H1 (cell line): ENCODE results near the gene NUPR1. TPM values are rescaled to one million over a fixed set of nuclear protein-coding genes. Genes with fewer than 3 reads are reported as not detected.

Experiments
- CTCF ChIA-PET: fragments of 300-600 bp; sonication (Branson Sonifier 250); formaldehyde crosslinking; loops from one replicate; lab custom pipeline; 2021; ENCODE audit not compliant: partially characterized antibody; lab: Charles Lee
- POLR2A ChIA-PET: fragments of 300-600 bp; sonication (Branson Sonifier 250); formaldehyde crosslinking; loops from one replicate; lab custom pipeline; 2021; ENCODE audit warnings: inconsistent platforms; ENCODE audit not compliant: partially characterized antibody; lab: Charles Lee
- DNase-seq, 2 experiments: peaks; one replicate each; pipeline versions ENCODE4 v3.0.0 to v3.0.0-alpha.2; 2010 to 2022; ENCODE audit warnings: low spot score in 2 of 2, low read depth in 1 of 2, mixed read lengths in 1 of 2
- FAIRE-seq: peaks from 2 replicates; lab custom pipeline; 2011; peaks lifted over from hg19 to GRCh38; lab: Jason Lieb, UNC
- H2AFZ ChIP-seq: 2 replicates; pipeline ENCODE4 v1.8.1; 2012; ENCODE audit warnings: low read length, inconsistent platforms
- H2AK5ac ChIP-seq: 2 replicates; pipeline ENCODE4 v1.6.1; 2013; ENCODE audit warnings: low read depth, low read length
- H2BK120ac ChIP-seq: replicated peaks from 2 replicates; pipeline ENCODE3; 2013; ENCODE audit warnings: low read depth, low read length, inconsistent platforms
- H2BK12ac ChIP-seq: 2 replicates; pipeline ENCODE4 v1.6.1; 2013; ENCODE audit warnings: low read depth, low read length
- H2BK15ac ChIP-seq: 2 replicates; pipeline ENCODE4 v1.6.1; 2013; ENCODE audit warnings: low read length
- H2BK20ac ChIP-seq: 2 replicates; pipeline ENCODE4 v1.6.1; 2013; ENCODE audit warnings: low read length
- H2BK5ac ChIP-seq: 2 replicates; pipeline ENCODE4 v1.6.1; 2013; ENCODE audit warnings: low read depth, low read length
- H3K14ac ChIP-seq: 2 replicates; pipeline ENCODE4 v1.6.1; 2013; ENCODE audit warnings: inconsistent platforms; ENCODE audit not compliant: insufficient read length
- H3K18ac ChIP-seq: 2 replicates; pipeline ENCODE4 v1.6.1; 2013; ENCODE audit warnings: low read length; ENCODE audit errors: extremely low read depth
- H3K23ac ChIP-seq: 2 replicates; pipeline ENCODE4 v1.6.1; 2013; ENCODE audit warnings: inconsistent platforms; ENCODE audit not compliant: insufficient read length
- H3K23me2 ChIP-seq: 2 replicates; pipeline ENCODE4 v1.6.1; 2013; ENCODE audit warnings: low read depth, low read length
- H3K27ac ChIP-seq: 2 replicates; pipeline ENCODE4 v1.6.1; 2011; ENCODE audit warnings: low read depth, low read length, inconsistent platforms
- H3K27me3 ChIP-seq, 4 experiments: replicated peaks in 1 of 4; 1 replicate in 1 of 4; 2 replicates in 3 of 4; pipeline versions ENCODE4 v1.6.1 to v1.8.1; 2011 to 2013; ENCODE audit warnings: low read length in 3 of 4, mild to moderate bottlenecking in 3 of 4, inconsistent platforms in 2 of 4, mixed read lengths in 2 of 4, moderate library complexity in 1 of 4; ENCODE audit not compliant: control insufficient read depth in 3 of 4, insufficient read depth in 3 of 4; ENCODE audit errors: extremely low read depth in 1 of 4
- H3K36me3 ChIP-seq, 4 experiments: 2 replicates each; pipeline versions ENCODE4 v1.6.1 to v1.8.1; 2011 to 2013; ENCODE audit warnings: mild to moderate bottlenecking in 4 of 4, low read length in 3 of 4, moderate library complexity in 2 of 4, control low read depth in 1 of 4, inconsistent platforms in 1 of 4; ENCODE audit not compliant: insufficient read depth in 4 of 4, control insufficient read depth in 2 of 4
- H3K4ac ChIP-seq: replicated peaks from 2 replicates; pipeline ENCODE3; 2013; ENCODE audit warnings: low read length, low read depth, mixed read lengths, inconsistent platforms; ENCODE audit not compliant: insufficient read length
- H3K4me1 ChIP-seq, 4 experiments: replicated peaks in 1 of 4; 1 replicate in 1 of 4; 2 replicates in 3 of 4; pipeline versions ENCODE4 v1.6.1 to v1.8.1; 2011 to 2013; ENCODE audit warnings: low read length in 3 of 4, inconsistent platforms in 2 of 4, mixed read lengths in 1 of 4; ENCODE audit not compliant: insufficient read depth in 4 of 4, control insufficient read depth in 3 of 4
- H3K4me2 ChIP-seq, 2 experiments: 2 replicates each; pipeline versions ENCODE4 v1.6.1 to v1.8.1; 2011 to 2013; ENCODE audit warnings: low read depth in 2 of 2, low read length in 2 of 2, control low read depth in 1 of 2, inconsistent platforms in 1 of 2, mild to moderate bottlenecking in 1 of 2; ENCODE audit not compliant: insufficient read depth in 1 of 2
- H3K4me3 ChIP-seq, 4 experiments: fragments of 200-600, 300-600 bp in 1 of 4; sonication (generic), shearing (Covaris generic), sonication (Bioruptor Twin) in 1 of 4; 2 replicates each; pipeline versions ENCODE4 v1.5.1 to v1.8.1; 2011 to 2016; ENCODE audit warnings: low read length in 4 of 4, low read depth in 3 of 4, control low read depth in 2 of 4, inconsistent platforms in 2 of 4, mild to moderate bottlenecking in 2 of 4, mixed read lengths in 1 of 4, moderate library complexity in 1 of 4; ENCODE audit not compliant: insufficient read depth in 2 of 4; ENCODE audit errors: extremely low read depth in 1 of 4
- H3K56ac ChIP-seq: replicated peaks from 2 replicates; pipeline ENCODE3; 2013; ENCODE audit warnings: low read depth, mild to moderate bottlenecking, mixed read lengths, low read length, inconsistent platforms; ENCODE audit not compliant: insufficient read length
- H3K79me1 ChIP-seq: 2 replicates; pipeline ENCODE4 v1.6.1; 2013; ENCODE audit warnings: low read depth, low read length, control low read depth
- H3K79me2 ChIP-seq, 2 experiments: 2 replicates each; pipeline versions ENCODE4 v1.6.1 to v1.8.1; 2012 to 2013; ENCODE audit warnings: low read length in 2 of 2, mild to moderate bottlenecking in 2 of 2, inconsistent platforms in 1 of 2; ENCODE audit not compliant: insufficient read depth in 2 of 2, control insufficient read depth in 1 of 2
- H3K9ac ChIP-seq, 4 experiments: replicated peaks in 1 of 4; 1 replicate in 1 of 4; 2 replicates in 3 of 4; pipeline versions ENCODE4 v1.6.1 to v1.8.1; 2011 to 2013; ENCODE audit warnings: low read depth in 3 of 4, low read length in 3 of 4, control low read depth in 2 of 4, mild to moderate bottlenecking in 2 of 4, moderate library complexity in 2 of 4, inconsistent platforms in 1 of 4; ENCODE audit errors: extremely low read depth in 1 of 4
- H3K9me3 ChIP-seq, 2 experiments: 2 replicates each; pipeline versions ENCODE4 v1.6.1 to v1.8.1; 2012 to 2013; ENCODE audit warnings: mild to moderate bottlenecking in 2 of 2, moderate library complexity in 2 of 2, control low read depth in 1 of 2, inconsistent platforms in 1 of 2, low read depth in 1 of 2, low read length in 1 of 2, mixed read lengths in 1 of 2; ENCODE audit not compliant: insufficient read depth in 2 of 2
- H4K20me1 ChIP-seq, 2 experiments: replicated peaks in 1 of 2; 2 replicates each; pipeline versions ENCODE3 to v1.8.1; 2011 to 2013; ENCODE audit warnings: inconsistent platforms in 2 of 2, low read length in 2 of 2, mild to moderate bottlenecking in 1 of 2; ENCODE audit not compliant: insufficient read depth in 2 of 2, control insufficient read depth in 1 of 2
- H4K5ac ChIP-seq: 2 replicates; pipeline ENCODE4 v1.6.1; 2013; ENCODE audit warnings: low read length, low read depth, mixed read lengths, inconsistent platforms; ENCODE audit not compliant: insufficient read length
- H4K8ac ChIP-seq: 2 replicates; pipeline ENCODE4 v1.8.0; 2013; ENCODE audit warnings: mild to moderate bottlenecking, moderate library complexity, low read length, inconsistent platforms; ENCODE audit not compliant: insufficient read depth; ENCODE audit errors: extremely low read depth
- H4K91ac ChIP-seq: replicated peaks from 2 replicates; pipeline ENCODE3; 2013; ENCODE audit warnings: low read length, mixed read lengths, inconsistent platforms; ENCODE audit not compliant: insufficient read length
- CBX8 ChIP-seq: fragments of 300-800, 300-1000 bp; sonication (generic); IDR thresholded peaks from 2 replicates; pipeline ENCODE4 v1.7.1; 2016; ENCODE audit warnings: low read depth, low read length, borderline replicate concordance
- CEBPB ChIP-seq: IDR thresholded peaks from 2 replicates; pipeline ENCODE4 v1.6.1; 2012; ENCODE audit warnings: low read depth, low read length
- CHD1 ChIP-seq: IDR thresholded peaks from 2 replicates; pipeline ENCODE4 v1.6.1; 2012; ENCODE audit warnings: low read depth, low read length, improper control_type of control experiment
- FOSL1 ChIP-seq: IDR thresholded peaks from 2 replicates; pipeline ENCODE4 v1.6.1; 2011; ENCODE audit warnings: mild to moderate bottlenecking, low read depth, low read length, moderate library complexity; ENCODE audit not compliant: insufficient read depth
- PHF8 ChIP-seq: fragments of 200-600 bp; sonication (generic); conservative IDR thresholded peaks from 2 replicates; pipeline ENCODE4 v1.7.1; 2012; ENCODE audit warnings: low read depth, mild to moderate bottlenecking, inconsistent platforms, low read length, moderate library complexity
- POU5F1 ChIP-seq: IDR thresholded peaks from 2 replicates; pipeline ENCODE4 v1.6.1; 2011; ENCODE audit warnings: low read depth, mild to moderate bottlenecking, low read length, moderate library complexity
- SIRT6 ChIP-seq: IDR thresholded peaks from one replicate; pipeline ENCODE4 v1.7.1; 2012; ENCODE audit warnings: low read length, inconsistent platforms
- TAF7 ChIP-seq: optimal IDR thresholded peaks from 2 replicates; pipeline ENCODE3; 2011; ENCODE audit warnings: low read depth, mild to moderate bottlenecking, inconsistent platforms, low read length, moderate library complexity, borderline replicate concordance
- TCF12 ChIP-seq: IDR thresholded peaks from 2 replicates; pipeline ENCODE4 v1.6.1; 2011; ENCODE audit warnings: low read depth, mild to moderate bottlenecking, low read length
- TEAD4 ChIP-seq: IDR thresholded peaks from 2 replicates; pipeline ENCODE4 v1.6.1; 2012; ENCODE audit warnings: low read depth, low read length, inconsistent platforms, mixed read lengths
- ZNF274 ChIP-seq: IDR thresholded peaks from 2 replicates; pipeline ENCODE4 v1.7.0; 2012; ENCODE audit warnings: low read length, borderline replicate concordance; ENCODE audit errors: extremely low read depth
- WGBS, 2 experiments: shearing (Covaris generic) in 1 of 2; methylation state at CpG; one replicate each; pipeline versions ENCODE4 v1.1.6 to v1.1.7; 2013 to 2015; ENCODE audit warnings: low lambda C conversion rate in 2 of 2, mixed read lengths in 2 of 2, inconsistent platforms in 1 of 2, low coverage in 1 of 2, missing lambda C conversion rate in 1 of 2; ENCODE audit not compliant: insufficient replicate concordance in 2 of 2, insufficient coverage in 1 of 2, insufficient read length in 1 of 2; ENCODE audit errors: extremely low coverage in 1 of 2, missing lambda C conversion rate in 1 of 2; 5-methylcytosine and 5-hydroxymethylcytosine counted together
- polyA plus RNA-seq, 7 experiments: library from polyadenylated mRNA; depleted of rRNA in 3 of 7; stranded (reverse) in 5 of 7; unstranded in 2 of 7; fragments of >200 nt in 5 of 7; fragments of 200-250 nt in 2 of 7; gene quantifications; 1 replicate in 5 of 7; 2 replicates in 1 of 7; 4 replicates in 1 of 7; pipeline versions ENCODE4 v1.2.1 to v1.2.3, GENCODE V29; 2011 to 2013; ENCODE audit warnings: missing spikeins in 2 of 7, mixed read lengths in 2 of 7
- total RNA-seq: library from RNA; stranded (reverse); fragmentation: NEBNext Ultra II Directional; extraction: Animal tissue kit (Norgen Biotek cat#: 25700); gene quantifications from 2 replicates; pipeline ENCODE4 v1.2.1, GENCODE V29; 2021

NUPR1 gene
- total and polyA plus RNA-seq, 2 of the 8 experiments (the other 6 are each of a cell fraction or from before 2014, with no cell fraction given): 0.17 to 0.20 TPM

DNA sequence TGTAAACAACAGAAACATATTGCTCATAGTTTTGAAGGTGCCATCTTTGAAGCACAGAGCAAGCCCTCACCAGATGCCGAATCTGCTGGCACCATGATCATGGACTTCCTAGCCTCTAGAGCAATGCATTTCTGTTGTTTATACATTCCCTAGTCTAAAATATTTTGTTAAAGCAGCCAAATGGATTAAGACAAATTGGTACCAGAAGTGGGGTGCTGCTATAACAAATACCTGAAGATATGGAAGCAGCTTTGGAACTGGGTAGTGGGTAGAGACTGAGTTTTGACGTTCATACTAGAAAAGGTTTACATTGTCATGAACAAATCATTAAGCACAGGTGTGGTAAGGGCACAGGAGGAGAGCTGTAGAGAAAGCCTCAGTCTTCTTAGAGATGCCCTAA is 28.5 kb upstream of the NUPR1 start:
- no peak overlapping the region for H3K23ac ChIP-seq
- H2AK5ac ChIP-seq: no peak overlapping the region
- CTCF ChIA-PET: interaction anchor here (0.6 kb wide), 1 partner anchor 25 kb away, joined by 3 read pairs; no protein-coding TSS in a partner anchor
- H3K36me3 ChIP-seq: peaks cover 0 to 3% (median 0%) of the 10 kb centered on the region in 4 experiments; a peak in 1 of 8 replicates
- H3K14ac ChIP-seq: no peak overlapping the region
- H3K9me3 ChIP-seq: peaks cover 7 to 9% of the 10 kb centered on the region in 2 experiments
- no peaks in the 10 kb centered on the region for H3K23me2 ChIP-seq
- no peak for TF ChIP-seq ZNF274
- no peak for TF ChIP-seq SIRT6
- TF ChIP-seq CBX8: no peak
- TF ChIP-seq FOSL1: no peak
- no peak for TF ChIP-seq TCF12
- no peak for TF ChIP-seq POU5F1
- no peak for TF ChIP-seq CEBPB
- no peak for TF ChIP-seq CHD1
- TF ChIP-seq PHF8: no peak
- no peak for TF ChIP-seq TEAD4
- no peak for TF ChIP-seq TAF7
- TF ChIP-seq, all 59 proteins: peak for 0
- Histone ChIP-seq H4K8ac (no peak overlapping the region), H2BK120ac (no peak overlapping the region), H3K27me3 (no peaks in the 10 kb centered on the region), H3K4me3 (no peak overlapping the region), H4K91ac (no peak overlapping the region), H2BK15ac (no peak overlapping the region), H3K4ac (no peak overlapping the region), H3K4me2 (no peak overlapping the region), H2BK20ac (no peak overlapping the region), H4K20me1 (no peaks in the 10 kb centered on the region), H3K27ac (no peak overlapping the region), H4K5ac (no peak overlapping the region), H2AFZ (no peak overlapping the region), H3K79me2 (no peaks in the 10 kb centered on the region; a peak in 1 of 4 replicates), H3K79me1 (peaks cover 2% of the 10 kb centered on the region; the same call in 1 of the 2 replicates), H3K9ac (no peak overlapping the region), H2BK12ac (no peak overlapping the region), H3K4me1 (peaks cover 0 to under 1% (median 0%) of the 10 kb centered on the region in 4 experiments; a peak in 1 of 7 replicates), H3K18ac (no peak overlapping the region), H2BK5ac (no peak overlapping the region), H3K56ac (no peak overlapping the region)
- FAIRE-seq (no peak), DNase-seq (no peak)
- WGBS, 2 experiments: 93% methylated on average over 2 of the region's 2 CpGs; no CpG with 5 or more reads in 1 of the 2 experiments
- POLR2A ChIA-PET: no interaction called here
